ENCODE measurements around the gene EFEMP1. TPM values are rescaled to one million over a fixed set of nuclear protein-coding genes. Genes with fewer than 3 reads are reported as not detected.
"Not testable (repeated sequence)": the region's sequence is repeated elsewhere in the genome, so short reads cannot be mapped to it uniquely, and the experiment has no call there.

The EFEMP1 gene
- total and polyA plus RNA-seq, 8 donors: 7.0 to 50.8 (median 21.0) TPM

DNA sequence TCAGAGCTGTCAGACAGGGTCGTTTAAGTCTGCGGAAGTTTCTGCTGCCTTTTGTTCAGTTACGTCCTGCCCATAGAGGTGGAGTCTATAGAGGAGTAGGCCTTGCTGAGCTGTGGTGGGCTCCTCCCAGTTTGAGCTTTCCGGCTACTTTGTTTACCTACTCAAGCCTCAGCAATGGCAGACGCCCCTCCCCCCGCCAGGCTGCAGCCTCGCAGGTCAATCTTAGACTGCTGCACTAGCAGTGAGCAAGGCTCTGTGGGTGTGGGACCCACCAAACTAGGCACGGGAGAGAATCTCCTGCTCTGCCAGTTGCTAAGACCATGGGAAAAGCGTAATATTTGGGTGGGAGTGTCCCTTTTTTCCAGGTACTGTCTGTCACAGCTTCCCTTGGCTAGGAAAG is 86.5 kb downstream of the EFEMP1 start:
- DNase-seq (no peak), FAIRE-seq (no peak), ATAC-seq (no peak)
- no peaks in the 10 kb centered on the region for H3K9me3 ChIP-seq
- H3K4me3 ChIP-seq: no peak overlapping the region
- H3K4me1 ChIP-seq: peaks cover 4 to 25% (median 18%) of the 10 kb centered on the region in 3 donors
- H3K27ac ChIP-seq: no peak overlapping the region
- 73% methylated on average over 9 of the region's 9 CpGs for WGBS, 2 donors
- TF ChIP-seq, protein P1, sequence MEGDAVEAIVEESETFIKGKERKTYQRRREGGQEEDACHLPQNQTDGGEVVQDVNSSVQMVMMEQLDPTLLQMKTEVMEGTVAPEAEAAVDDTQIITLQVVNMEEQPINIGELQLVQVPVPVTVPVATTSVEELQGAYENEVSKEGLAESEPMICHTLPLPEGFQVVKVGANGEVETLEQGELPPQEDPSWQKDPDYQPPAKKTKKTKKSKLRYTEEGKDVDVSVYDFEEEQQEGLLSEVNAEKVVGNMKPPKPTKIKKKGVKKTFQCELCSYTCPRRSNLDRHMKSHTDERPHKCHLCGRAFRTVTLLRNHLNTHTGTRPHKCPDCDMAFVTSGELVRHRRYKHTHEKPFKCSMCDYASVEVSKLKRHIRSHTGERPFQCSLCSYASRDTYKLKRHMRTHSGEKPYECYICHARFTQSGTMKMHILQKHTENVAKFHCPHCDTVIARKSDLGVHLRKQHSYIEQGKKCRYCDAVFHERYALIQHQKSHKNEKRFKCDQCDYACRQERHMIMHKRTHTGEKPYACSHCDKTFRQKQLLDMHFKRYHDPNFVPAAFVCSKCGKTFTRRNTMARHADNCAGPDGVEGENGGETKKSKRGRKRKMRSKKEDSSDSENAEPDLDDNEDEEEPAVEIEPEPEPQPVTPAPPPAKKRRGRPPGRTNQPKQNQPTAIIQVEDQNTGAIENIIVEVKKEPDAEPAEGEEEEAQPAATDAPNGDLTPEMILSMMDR (IDR thresholded peaks at IDR 0.05): no peak
- intact Hi-C loops (cut with DNase I): no loop called here
- H3K27me3 ChIP-seq: no peaks in the 10 kb centered on the region
- H3K36me3 ChIP-seq: no peaks in the 10 kb centered on the region

DNA sequence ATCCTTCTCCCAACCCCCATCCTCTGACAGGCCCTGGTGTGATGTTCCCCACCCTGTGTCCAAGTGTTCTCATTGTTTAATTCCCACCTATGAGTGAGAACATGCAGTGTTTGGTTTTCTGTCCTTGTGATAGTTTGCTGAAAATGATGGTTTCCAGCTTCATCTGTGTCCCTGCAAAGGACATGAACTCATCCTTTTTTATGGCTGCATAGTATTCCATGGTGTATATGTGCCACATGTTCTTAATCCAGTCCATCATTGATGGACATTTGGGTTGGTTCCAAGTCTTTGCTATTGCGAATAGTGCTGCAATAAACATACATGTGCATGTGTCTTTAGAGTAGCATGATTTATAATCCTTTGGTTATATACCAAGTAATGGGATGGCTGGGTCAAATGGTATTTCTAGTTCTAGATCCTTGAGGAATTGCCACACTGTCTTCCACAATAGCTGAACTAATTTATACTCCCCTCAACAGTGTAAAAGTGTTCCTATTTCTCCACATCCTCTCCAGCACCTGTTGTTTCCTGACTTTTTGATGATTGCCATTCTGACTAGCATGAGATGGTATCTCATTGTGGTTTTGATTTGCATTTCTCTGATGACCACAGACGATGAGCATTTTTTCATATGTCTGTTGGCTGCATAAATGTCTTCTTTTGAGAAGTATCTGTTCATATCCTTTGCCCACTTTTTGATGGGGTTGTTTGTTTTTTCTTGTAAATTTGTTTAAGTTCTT is 91.7 kb downstream of the EFEMP1 start:
- intact Hi-C loops (cut with DNase I): not testable (repeated sequence)

DNA sequence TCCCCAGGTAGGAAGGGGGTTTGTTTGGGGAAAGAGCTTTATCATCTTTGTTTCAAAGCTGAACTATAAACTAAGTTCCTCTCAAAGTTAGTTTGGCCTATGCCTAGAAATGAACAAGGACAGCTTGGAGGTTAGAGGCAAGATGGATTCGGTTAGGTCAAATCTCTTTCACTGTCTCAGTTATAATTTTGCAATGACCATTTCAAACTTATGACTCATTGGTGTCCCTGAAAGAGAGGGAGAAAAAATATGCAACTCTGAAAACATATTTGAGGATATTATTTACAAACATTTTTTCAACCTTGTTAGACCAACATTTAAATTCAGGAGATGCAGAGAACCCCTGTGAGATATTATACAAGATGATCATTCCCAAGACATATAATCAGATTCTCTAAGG is 95.7 kb downstream of the EFEMP1 start:
- Histone ChIP-seq H3K27me3 (no peaks in the 10 kb centered on the region), H3K9me3 (no peaks in the 10 kb centered on the region), H3K4me3 (no peak overlapping the region), H3K4me1 (peaks cover 0 to under 1% (median 0%) of the 10 kb centered on the region in 3 donors), H3K36me3 (no peaks in the 10 kb centered on the region), H3K27ac (no peak overlapping the region)
- intact Hi-C loops (cut with DNase I): no loop called here
- TF ChIP-seq, protein P1 (IDR thresholded peaks at IDR 0.05): no peak
- ATAC-seq (no peak), DNase-seq (no peak), FAIRE-seq (no peak)
- 47 to 98% methylated on average over 1 of the region's 1 CpG for WGBS, 2 donors

More for the DNA sequence above, 91.7 kb downstream of the EFEMP1 start:
- not testable (repeated sequence) for H3K36me3 ChIP-seq, H3K4me3 ChIP-seq, ATAC-seq, H3K27me3 ChIP-seq, H3K4me1 ChIP-seq, H3K9me3 ChIP-seq, FAIRE-seq, H3K27ac ChIP-seq, DNase-seq
- 75 to 85% methylated on average over 2 of the region's 2 CpGs for WGBS, 2 donors

DNA sequence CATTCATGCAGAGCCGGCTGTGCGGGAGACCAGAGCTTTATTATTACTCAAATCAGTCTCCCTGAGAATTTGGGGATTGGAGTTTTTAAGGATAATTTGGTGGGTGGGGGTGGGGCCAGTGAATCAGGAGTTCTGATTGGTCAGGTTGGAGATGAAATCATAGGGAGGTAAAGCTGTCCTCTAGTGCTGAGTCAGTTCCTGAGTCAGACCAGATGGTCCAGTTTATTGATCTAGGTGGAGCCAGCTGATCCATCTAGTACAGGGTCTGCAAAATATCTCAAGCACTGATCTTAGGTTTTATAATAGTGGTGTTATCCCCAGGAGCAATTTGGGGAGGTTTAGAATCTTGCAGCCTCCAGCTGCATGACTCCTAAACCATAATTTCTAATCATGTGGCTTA is 96.2 kb downstream of the EFEMP1 start:
- intact Hi-C loops (cut with DNase I); H3K9me3 ChIP-seq; H3K27ac ChIP-seq; DNase-seq; H3K4me1 ChIP-seq; H3K4me3 ChIP-seq; FAIRE-seq; H3K27me3 ChIP-seq; H3K36me3 ChIP-seq: not testable (repeated sequence)
- peak in 1 of 4 donors; percentile 22 for ATAC-seq
- 66 to 89% methylated on average over 2 of the region's 2 CpGs for WGBS, 2 donors

DNA sequence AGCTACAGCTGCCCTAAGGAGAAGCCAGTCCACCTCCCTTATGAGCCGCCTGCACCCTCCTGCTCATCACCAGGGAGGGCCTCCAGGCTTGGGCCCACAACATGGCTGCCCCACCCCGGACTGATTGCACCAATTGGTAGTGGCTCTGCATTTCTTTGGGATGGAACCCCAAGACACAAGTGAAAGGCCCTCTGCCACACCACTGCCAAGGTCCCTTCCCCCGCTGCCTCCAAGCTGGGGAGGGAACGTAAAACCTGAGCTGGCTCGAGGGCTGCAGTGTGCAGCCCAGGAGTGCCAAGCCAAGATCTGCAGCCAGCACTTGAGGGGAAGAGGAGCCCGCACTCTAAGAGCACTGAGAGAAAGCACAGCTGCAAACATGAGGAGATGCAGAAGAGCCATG is 97.3 kb downstream of the EFEMP1 start:
- ATAC-seq (no peak), DNase-seq (no peak), FAIRE-seq (no peak)
- Histone ChIP-seq H3K36me3 (no peaks in the 10 kb centered on the region), H3K4me1 (peaks cover 0 to 12% (median 0%) of the 10 kb centered on the region in 3 donors), H3K27ac (no peak overlapping the region), H3K27me3 (no peaks in the 10 kb centered on the region), H3K9me3 (no peaks in the 10 kb centered on the region), H3K4me3 (no peak overlapping the region)
- TF ChIP-seq, protein P1 (IDR thresholded peaks at IDR 0.05): no peak
- 86 to 87% methylated on average over 6 of the region's 6 CpGs for WGBS, 2 donors
- intact Hi-C loops (cut with DNase I): no loop called here

DNA sequence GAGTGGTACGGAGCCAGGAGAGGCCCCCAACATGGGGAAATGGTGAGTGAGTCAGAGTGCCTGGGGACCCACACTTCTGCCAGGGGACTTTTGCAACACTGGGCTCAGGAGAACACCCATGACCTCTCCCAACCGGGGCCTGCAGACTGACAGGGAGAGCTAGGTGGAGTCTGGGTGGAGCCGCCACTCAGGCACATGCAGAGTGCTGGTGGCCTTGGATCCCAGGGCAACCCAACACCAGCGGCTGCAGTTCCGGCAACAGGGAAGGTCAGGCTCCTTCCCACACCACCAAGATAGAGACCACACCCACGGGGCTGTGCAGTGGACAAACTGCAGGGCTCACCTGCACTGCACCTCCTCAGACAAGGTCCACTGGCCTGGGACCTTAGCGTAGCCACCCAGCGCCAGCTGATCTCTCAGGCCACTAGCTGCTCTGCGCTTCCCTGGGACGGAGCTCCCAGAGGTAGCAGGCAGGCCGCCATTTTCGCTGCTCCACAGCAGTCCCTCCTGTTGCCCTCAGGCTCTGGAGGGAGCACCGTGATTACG is 99.0 kb downstream of the EFEMP1 start:
- no peak for ATAC-seq
- no peak for FAIRE-seq
- H3K4me1 ChIP-seq: peaks cover 0 to 12% (median 0%) of the 10 kb centered on the region in 3 donors

More for the DNA sequence above, 99.0 kb downstream of the EFEMP1 start:
- Histone ChIP-seq H3K4me3 (no peak overlapping the region), H3K27ac (no peak overlapping the region), H3K36me3 (no peaks in the 10 kb centered on the region), H3K9me3 (no peaks in the 10 kb centered on the region), H3K27me3 (no peaks in the 10 kb centered on the region)
- TF ChIP-seq, protein P1 (IDR thresholded peaks at IDR 0.05): no peak
- WGBS, 2 donors: 85 to 94% methylated on average over 14 of the region's 14 CpGs
- peak in 1 of 6 donors; percentile 54 for DNase-seq
- intact Hi-C loops (cut with DNase I): no loop called here

Measured in pancreas (tissue), 10 donors.